WI38 (cell line): ENCODE results near the gene MCRIP1.
A peak's percentile ranks its signal among the peaks of the same experiment; 100 is the strongest.

Experiments used
- H3K4me3 ChIP-seq: 2 replicates; pipeline ENCODE4 v1.5.1; 2011; ENCODE audit warnings: low read depth, mild to moderate bottlenecking, control low read depth, low read length
- CTCF ChIP-seq: IDR thresholded peaks from 2 replicates; pipeline ENCODE4 v1.5.1; 2012; ENCODE audit warnings: low read depth, mild to moderate bottlenecking, control low read depth, low read length

The MCRIP1 gene

DNA sequence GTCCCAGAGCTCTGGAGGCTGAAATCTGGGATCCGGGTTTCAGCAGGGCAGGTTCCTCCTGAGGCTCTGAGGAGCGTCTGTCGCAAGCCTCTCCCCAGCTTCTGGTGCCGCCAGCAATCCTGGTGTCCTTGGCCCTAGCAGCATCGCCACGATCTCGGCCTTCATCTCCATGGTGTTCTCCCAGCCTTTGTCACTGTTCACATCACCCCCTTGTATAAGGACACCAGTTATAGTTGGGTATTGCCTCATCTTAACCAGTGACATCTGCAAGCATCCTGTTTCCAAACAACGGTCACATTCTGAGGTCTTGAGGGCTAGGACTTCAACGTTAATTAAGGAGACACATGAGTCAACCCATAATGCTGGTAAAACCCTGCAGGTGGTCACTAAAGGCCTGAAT, 4.5 kb upstream of the MCRIP1 start:
- no peak overlapping the region for H3K4me3 ChIP-seq
- no peak for TF ChIP-seq CTCF

GRCh38 chr17:81834831-81835267, 1.8 kb upstream of the MCRIP1 start, which contains the start of gene PPP1R27:
Gene PPP1R27, minus strand, starts transcription at chr17:81835050. Its CDS starts 97 bp downstream, at chr17:81834953.
- TF ChIP-seq CTCF, result no peak
- peak within 1 kb of the TSS; percentile 72 for H3K4me3 ChIP-seq

DNA sequence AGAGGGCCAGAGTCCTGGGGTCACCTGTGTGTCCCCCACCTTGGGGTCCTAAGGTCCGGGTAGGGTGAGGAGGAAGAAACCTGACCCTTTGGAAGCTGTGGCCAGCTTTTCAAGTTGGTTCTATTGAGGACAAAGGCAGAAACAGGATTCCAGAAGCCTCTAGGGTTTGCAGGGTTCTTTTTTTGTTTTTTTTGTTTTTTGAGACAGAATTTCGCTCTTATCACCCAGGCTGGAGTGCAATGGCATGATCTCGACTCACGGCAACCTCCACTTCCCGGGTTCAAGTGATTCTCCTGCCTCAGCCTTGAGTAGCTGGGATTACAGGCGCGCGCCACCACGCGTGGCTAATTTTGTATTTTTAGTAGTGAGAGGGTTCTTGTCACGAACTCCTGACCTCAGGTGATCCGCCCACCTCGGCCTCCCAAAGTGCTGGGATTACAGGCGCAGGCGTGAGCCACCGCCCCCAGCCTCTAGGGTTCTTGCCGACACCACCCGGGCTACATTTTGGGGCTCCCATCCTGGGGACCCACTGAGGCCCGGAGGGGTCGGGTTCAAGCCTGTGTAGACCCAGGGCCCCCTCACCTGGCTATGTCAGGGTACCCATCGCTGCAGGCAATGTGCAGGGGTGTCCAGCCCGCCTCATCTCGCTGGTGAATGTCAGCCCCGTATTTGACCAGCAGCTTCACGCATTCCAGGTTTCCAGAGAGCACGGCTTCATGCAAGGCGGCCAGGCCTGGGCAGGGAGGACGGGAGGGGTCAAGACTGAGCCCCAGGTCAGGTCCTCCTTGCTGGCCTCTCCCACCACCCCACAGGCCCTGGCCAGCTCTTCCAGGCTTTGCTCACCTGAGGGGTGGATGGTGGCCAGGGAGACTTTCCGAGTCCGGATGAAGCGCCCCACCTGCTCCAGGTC, 1.1 kb upstream of the MCRIP1 start:
- TF ChIP-seq CTCF, result no peak
- peak overlapping the region; percentile 72 for H3K4me3 ChIP-seq

- no peak for TF ChIP-seq CTCF
- H3K4me3 ChIP-seq, result peak overlapping the region; percentile 81
Measured at GRCh38 chr17:81832608-81833159, 407 bp downstream of the MCRIP1 start.

DNA sequence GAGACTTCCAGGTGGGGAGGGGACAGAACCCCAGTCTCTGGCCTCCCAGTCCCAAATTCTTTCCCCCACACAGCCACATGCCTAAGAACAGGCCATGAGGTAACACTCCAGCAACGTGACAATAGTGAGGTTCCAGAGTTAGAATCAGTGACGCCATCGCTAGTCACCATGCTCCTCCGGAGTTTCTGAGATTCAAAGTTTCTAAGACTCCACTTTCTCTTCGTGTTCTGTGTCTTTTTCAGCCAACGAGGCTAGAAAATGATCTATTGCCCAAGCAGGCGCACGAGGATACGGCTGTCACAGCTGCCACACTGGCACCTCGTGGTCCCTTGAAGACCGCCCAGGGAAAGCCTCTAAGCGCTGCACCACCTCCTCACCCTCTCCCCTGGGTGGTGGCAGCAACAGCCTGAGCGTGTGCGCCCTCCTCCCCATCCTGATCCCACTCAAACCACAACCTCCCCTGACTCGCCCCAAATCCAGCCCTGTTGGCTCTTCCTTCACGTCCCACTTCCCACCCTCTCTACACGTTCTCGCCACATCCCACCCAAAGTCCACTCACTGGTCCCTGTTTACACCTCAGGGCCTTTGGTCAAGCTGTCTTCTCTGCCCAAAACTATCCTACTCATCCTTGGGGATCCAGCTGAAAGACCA, 1.0 kb downstream of the MCRIP1 start:
- TF ChIP-seq CTCF, result no peak

DNA sequence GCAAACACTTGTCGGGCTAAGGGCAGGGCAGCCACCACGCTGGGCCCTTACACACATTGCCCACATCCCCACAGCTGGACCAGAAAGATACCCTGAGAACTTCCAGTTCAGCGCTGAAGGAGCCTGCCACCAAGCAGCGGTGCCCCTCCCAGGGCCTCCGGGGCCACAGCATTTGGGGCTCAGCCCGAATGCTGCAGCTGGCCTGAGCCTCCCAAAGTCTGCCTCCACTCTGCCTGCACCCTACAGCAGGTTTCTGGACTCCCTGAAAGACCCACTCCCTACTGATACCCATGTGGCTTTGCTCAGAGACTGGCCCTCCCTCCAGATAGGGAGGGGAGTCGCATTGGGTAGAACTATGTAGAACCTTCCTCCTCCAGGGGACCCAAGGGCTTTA, 1.5 kb downstream of the MCRIP1 start:
- peak overlapping the region; percentile 81 for H3K4me3 ChIP-seq
- no peak for TF ChIP-seq CTCF

More for the DNA sequence above, 1.0 kb downstream of the MCRIP1 start:
- H3K4me3 ChIP-seq, result peak overlapping the region; percentile 81
